AG04450 (cell line): ENCODE data around the gene HDAC5. TPM values are rescaled to one million over a fixed set of nuclear protein-coding genes. Genes with fewer than 3 reads are reported as not detected.

Experiments
- CTCF ChIA-PET: fragments of 300-600, 350-600 bp; formaldehyde crosslinking; extraction: SDS; loops from one replicate; lab custom pipeline; 2022; ENCODE audit warnings: antibody characterized with exemption, inconsistent platforms; lab: Charles Lee
- POLR2A ChIA-PET: fragments of 350-600 bp; formaldehyde crosslinking; extraction: SDS; loops from one replicate; lab custom pipeline; 2021; ENCODE audit warnings: antibody characterized with exemption, inconsistent platforms; lab: Yijun Ruan, JAX
- DNase-seq: peaks from one replicate; pipeline ENCODE4 v3.0.0-alpha.2; 2011; ENCODE audit warnings: low read depth, low spot score
- H3K27ac ChIP-seq: one replicate; pipeline ENCODE4 v1.5.1; 2012; ENCODE audit warnings: low read depth, low read length, control low read depth
- H3K27me3 ChIP-seq: one replicate; pipeline ENCODE4 v1.6.0; 2012; ENCODE audit warnings: low read length; ENCODE audit not compliant: control insufficient read depth, insufficient read depth
- H3K4me3 ChIP-seq: 2 replicates; pipeline ENCODE4 v1.5.1; 2011; ENCODE audit warnings: mild to moderate bottlenecking, low read depth, low read length, control low read depth
- H3K9me3 ChIP-seq: 2 replicates; pipeline ENCODE4 v1.5.1; 2012; ENCODE audit warnings: low read length; ENCODE audit not compliant: control insufficient read depth, insufficient read depth
- polyA plus RNA-seq: library from polyadenylated mRNA; depleted of rRNA; stranded (reverse); fragments of >200 nt; gene quantifications from 2 replicates; pipeline ENCODE4 v1.2.3, GENCODE V29; 2011
- TF ChIP-seq, protein P1 (sequence below): IDR thresholded peaks from 2 replicates; pipeline ENCODE4 v1.5.1; 2011; ENCODE audit warnings: low read depth, low read length, control low read depth, inconsistent platforms

The HDAC5 gene
- polyA plus RNA-seq, 1 experiment, result 21.3 TPM

DNA sequence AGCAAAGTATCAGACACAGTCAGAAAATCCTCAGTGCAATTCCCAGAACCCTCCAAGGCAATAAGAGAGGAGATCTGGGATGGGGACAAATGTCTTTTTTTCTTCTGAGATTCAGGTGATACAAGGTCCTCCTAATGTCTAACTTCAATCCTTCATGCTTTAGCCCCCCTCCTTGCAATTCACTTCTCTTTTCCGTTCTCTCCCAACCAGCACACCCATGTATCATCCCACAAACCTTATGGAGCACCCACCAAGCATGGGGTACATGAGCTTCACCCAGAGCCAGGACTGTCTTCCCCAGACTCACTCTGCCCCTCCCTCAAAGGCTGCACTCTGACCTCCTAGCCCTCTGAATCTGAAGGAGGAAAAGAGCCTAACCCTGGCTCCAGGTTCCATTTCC, 10.1 kb downstream of the HDAC5 start:
- CTCF ChIA-PET, result interaction anchor here (0.7 kb wide), 1 partner anchor 9 kb away, joined by 3 read pairs; no protein-coding TSS in a partner anchor
- Histone ChIP-seq H3K27ac (no peak overlapping the region), H3K9me3 (no peaks in the 10 kb centered on the region; the same call in 1 of the 2 replicates), H3K27me3 (no peaks in the 10 kb centered on the region), H3K4me3 (no peak overlapping the region)
- DNase-seq, result no peak
- POLR2A ChIA-PET, result interaction anchor here (1.1 kb wide), 1 partner anchor 26 kb away, joined by 3 read pairs; no protein-coding TSS in a partner anchor
- TF ChIP-seq, protein P1, sequence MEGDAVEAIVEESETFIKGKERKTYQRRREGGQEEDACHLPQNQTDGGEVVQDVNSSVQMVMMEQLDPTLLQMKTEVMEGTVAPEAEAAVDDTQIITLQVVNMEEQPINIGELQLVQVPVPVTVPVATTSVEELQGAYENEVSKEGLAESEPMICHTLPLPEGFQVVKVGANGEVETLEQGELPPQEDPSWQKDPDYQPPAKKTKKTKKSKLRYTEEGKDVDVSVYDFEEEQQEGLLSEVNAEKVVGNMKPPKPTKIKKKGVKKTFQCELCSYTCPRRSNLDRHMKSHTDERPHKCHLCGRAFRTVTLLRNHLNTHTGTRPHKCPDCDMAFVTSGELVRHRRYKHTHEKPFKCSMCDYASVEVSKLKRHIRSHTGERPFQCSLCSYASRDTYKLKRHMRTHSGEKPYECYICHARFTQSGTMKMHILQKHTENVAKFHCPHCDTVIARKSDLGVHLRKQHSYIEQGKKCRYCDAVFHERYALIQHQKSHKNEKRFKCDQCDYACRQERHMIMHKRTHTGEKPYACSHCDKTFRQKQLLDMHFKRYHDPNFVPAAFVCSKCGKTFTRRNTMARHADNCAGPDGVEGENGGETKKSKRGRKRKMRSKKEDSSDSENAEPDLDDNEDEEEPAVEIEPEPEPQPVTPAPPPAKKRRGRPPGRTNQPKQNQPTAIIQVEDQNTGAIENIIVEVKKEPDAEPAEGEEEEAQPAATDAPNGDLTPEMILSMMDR, result no peak

DNA sequence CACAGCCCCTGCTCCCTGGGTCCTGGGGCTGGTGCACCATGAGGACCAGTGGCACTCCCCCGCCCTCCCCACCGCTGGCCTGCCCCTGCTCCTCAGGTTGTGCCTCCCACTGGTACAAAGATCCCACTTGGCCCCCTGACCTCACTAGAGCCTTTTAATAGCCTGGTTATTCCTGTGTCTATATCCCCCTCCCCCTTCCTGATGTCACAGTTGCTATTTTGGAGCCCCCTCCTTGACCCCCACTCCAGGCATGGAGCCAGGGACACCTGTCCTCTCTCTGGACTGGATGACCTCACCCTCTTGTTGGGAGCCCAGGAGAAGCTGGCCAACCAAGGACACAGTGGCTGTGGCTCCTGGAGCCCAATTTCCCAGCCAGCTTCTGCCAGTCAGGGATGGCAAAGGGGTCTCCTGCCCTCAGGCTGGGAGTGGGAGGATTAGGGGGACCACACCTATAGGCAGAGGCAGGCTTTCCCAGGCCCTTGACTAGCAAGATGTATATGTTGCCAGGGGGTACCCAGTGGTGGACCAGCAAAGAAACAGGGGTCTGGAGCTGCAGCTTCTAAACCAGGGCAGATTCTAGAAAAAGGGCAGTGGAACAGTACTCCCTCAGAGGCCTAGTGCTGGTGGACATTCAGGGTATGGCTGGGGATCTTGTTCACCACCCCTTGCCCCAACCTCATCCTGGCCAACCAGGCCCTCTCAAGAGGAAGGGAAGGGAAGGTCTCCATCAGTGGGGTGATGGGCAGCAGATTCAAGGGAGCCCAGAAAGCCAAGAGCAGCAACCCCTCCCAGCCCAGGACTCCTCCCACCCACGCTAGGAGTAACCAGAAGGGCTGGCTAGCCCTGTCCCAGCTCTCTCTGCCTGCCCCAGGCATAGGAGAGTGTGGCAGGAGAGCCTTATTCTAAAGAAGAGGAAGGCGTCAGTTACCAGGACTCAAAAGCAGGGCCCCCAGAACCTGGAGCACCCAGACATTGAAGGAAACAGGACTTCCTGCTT, 10.9 kb downstream of the HDAC5 start:
- Histone ChIP-seq H3K27me3 (no peaks in the 10 kb centered on the region), H3K4me3 (no peak overlapping the region), H3K27ac (no peak overlapping the region), H3K9me3 (no peaks in the 10 kb centered on the region; the same call in 1 of the 2 replicates)
- TF ChIP-seq, protein P1, result no peak
- DNase-seq, result no peak
- ChIA-PET CTCF (interaction anchor here (0.5 to 1.0 kb wide), 2 partner anchors 12 to 16 kb away, joined by 3 read pairs; no protein-coding TSS in a partner anchor), POLR2A (interaction anchor here (0.5 kb wide), 1 partner anchor 9 kb away, joined by 5 read pairs; no protein-coding TSS in a partner anchor)

DNA sequence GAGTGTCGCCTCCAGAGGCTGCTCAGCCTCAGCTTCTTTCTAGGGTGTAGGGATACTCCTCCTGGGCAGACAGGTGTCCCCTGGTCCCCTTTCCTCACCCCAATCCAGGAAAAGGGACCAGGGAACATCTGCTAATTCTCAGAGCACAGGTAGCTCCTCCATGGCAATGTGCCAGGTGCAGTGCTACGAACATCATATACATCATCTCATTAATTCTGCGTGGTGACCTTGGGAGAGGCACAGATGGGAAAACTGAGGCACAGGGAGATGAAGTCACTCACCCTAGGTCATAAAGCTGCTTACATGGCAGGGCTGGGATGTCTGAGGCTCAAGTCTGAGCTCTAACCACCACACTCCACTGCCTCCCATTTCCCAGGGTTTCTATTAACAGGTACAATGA, 11.7 kb downstream of the HDAC5 start:
- Histone ChIP-seq H3K4me3 (no peak overlapping the region), H3K27me3 (no peaks in the 10 kb centered on the region), H3K9me3 (no peaks in the 10 kb centered on the region; the same call in 1 of the 2 replicates), H3K27ac (no peak overlapping the region)
- DNase-seq, result no peak
- TF ChIP-seq, protein P1, result no peak
- ChIA-PET CTCF (interaction anchor here (1.0 kb wide), 1 partner anchor 12 kb away, joined by 3 read pairs; no protein-coding TSS in a partner anchor), POLR2A (interaction anchor here (1.1 kb wide), 2 partner anchors 16 to 45 kb away, joined by 4 to 10 read pairs; partner anchors contain the start of gene LSM12)

DNA sequence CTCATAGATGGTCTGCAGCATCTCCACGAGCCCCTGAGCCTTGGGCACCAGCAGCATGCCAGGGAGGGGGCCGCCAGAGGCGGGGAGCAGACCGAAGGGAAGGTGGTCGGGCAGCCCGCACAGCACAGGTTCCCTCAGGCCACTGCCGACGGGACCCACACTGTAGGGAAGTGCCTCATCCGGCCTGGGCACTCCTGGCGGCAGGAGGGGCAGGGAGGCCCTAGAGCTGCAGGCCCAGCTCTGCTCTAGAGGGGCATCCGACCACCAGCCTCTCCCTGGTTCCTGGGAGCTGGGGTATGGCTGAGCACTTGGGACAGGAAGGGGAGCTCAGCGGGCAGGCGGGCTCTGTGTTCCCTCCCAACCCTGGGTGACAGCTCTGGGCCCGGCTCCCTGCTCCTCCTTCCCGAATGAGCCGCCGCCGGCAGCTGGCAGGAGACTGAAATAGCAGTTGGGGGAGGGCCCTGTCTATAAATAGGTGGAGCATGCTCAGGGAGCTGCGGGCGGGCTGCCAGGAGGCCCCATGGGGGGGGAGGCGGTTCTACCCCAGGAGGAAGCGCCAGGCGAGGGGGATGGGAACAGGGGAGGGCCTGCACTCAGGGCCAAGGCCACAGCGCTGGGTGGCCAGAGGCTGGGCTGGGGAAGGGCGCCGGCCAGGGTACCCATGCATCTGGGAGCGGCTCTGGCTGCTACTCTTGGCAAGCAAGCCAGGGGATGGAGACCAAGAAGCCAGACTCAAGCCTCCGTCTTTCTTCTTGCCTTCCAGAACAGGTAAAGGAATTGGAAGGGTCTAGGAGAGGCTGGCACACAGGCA, 12.4 kb downstream of the HDAC5 start:
- H3K27ac ChIP-seq, result peak overlapping the region; percentile 47
- no peak for DNase-seq
- TF ChIP-seq, protein P1, result no peak; the same call in 1 of the 2 replicates
- H3K9me3 ChIP-seq, result no peaks in the 10 kb centered on the region; the same call in 1 of the 2 replicates
- H3K4me3 ChIP-seq, result peak overlapping the region; percentile 57
- no peaks in the 10 kb centered on the region for H3K27me3 ChIP-seq
- CTCF ChIA-PET, result interaction anchor here (0.6 kb wide), 1 partner anchor 26 kb away, joined by 3 read pairs; no protein-coding TSS in a partner anchor
- POLR2A ChIA-PET, result interaction anchor here (0.5 to 1.1 kb wide), 8 partner anchors 10 to 1667 kb away, joined by 3 to 10 read pairs (median 4); partner anchors contain the start of gene LSM12
